ENCODE measurements around the gene SFTPA1.
A peak's percentile ranks its signal among the peaks of the same experiment; 100 is the strongest.
"Not testable (repeated sequence)": the region's sequence is repeated elsewhere in the genome, so short reads cannot be mapped to it uniquely, and the experiment has no call there.

The SFTPA1 gene

GRCh38 chr10:79610601-79611191 is at the start of gene SFTPA1:
Gene SFTPA1, plus strand, starts transcription at chr10:79610939. Its CDS starts 887 bp downstream, at chr10:79611826.
- DNase-seq = no peak

GRCh38 chr10:79561257-79561656 is 49.5 kb upstream of the SFTPA1 start:
- no peak for DNase-seq

- peak; percentile 53 for DNase-seq
Observed at GRCh38 chr10:79562135-79562756, 48.5 kb upstream of the SFTPA1 start.

- no peak for DNase-seq
Observed at GRCh38 chr10:79563426-79563825, 47.3 kb upstream of the SFTPA1 start.

GRCh38 chr10:79570624-79571023 is 40.1 kb upstream of the SFTPA1 start:
- not testable (repeated sequence) for DNase-seq

GRCh38 chr10:79579361-79579760 is 31.4 kb upstream of the SFTPA1 start:
- no peak for DNase-seq

- no peak for DNase-seq
Observed at GRCh38 chr10:79581044-79581443, 29.7 kb upstream of the SFTPA1 start.

GRCh38 chr10:79582096-79582495 is 28.6 kb upstream of the SFTPA1 start:
- no peak for DNase-seq

- DNase-seq = not testable (repeated sequence)
Observed at GRCh38 chr10:79582954-79583353, 27.8 kb upstream of the SFTPA1 start.

- no peak for DNase-seq
Observed at GRCh38 chr10:79583488-79584024, 27.2 kb upstream of the SFTPA1 start.

GRCh38 chr10:79585870-79586527 is 24.7 kb upstream of the SFTPA1 start:
- no peak for DNase-seq

- DNase-seq = no peak
Observed at GRCh38 chr10:79586933-79587332, 23.8 kb upstream of the SFTPA1 start.

GRCh38 chr10:79588800-79589199 is 21.9 kb upstream of the SFTPA1 start:
- no peak for DNase-seq

GRCh38 chr10:79593377-79593776 is 17.4 kb upstream of the SFTPA1 start:
- DNase-seq = no peak

- DNase-seq = not testable (repeated sequence)
Observed at GRCh38 chr10:79594565-79594964, 16.2 kb upstream of the SFTPA1 start.

GRCh38 chr10:79595510-79595909 is 15.2 kb upstream of the SFTPA1 start:
- no peak for DNase-seq

GRCh38 chr10:79599644-79600043 is 11.1 kb upstream of the SFTPA1 start:
- not testable (repeated sequence) for DNase-seq

GRCh38 chr10:79601939-79602338 is 8.8 kb upstream of the SFTPA1 start:
- no peak for DNase-seq

- no peak for DNase-seq
Observed at GRCh38 chr10:79602953-79603352, 7.8 kb upstream of the SFTPA1 start.

- DNase-seq = no peak
Observed at GRCh38 chr10:79604294-79604693, 6.4 kb upstream of the SFTPA1 start.

- no peak for DNase-seq
Observed at GRCh38 chr10:79605308-79605707, 5.4 kb upstream of the SFTPA1 start.

- DNase-seq = peak; percentile 27
Observed at GRCh38 chr10:79608505-79609375, 2.0 kb upstream of the SFTPA1 start.

Measured in activated CD8-positive, alpha-beta memory T cell treated with anti-CD3 and anti-CD28 coated beads, Interleukin-2, amount 50 U/mL, for 4 hours (primary cell).